Spinal cord (tissue), 10 donors: ENCODE measurements around the gene SUFU. TPM values are rescaled to one million over a fixed set of nuclear protein-coding genes. Genes with fewer than 3 reads are reported as not detected.
A peak's percentile ranks its signal among the peaks of the same experiment; 100 is the strongest.

Experiments
- DNase-seq, 6 donors: peaks; one replicate each; pipeline versions ENCODE4 v3.0.0 to v3.0.0-alpha.2; 2013 to 2015; ENCODE audit warnings: low spot score in 6 of 6, low read depth in 4 of 6
- H3K27ac ChIP-seq: one replicate; pipeline ENCODE4 v1.5.1; 2013; ENCODE audit warnings: low read depth, low read length, control low read depth
- H3K27me3 ChIP-seq: one replicate; pipeline ENCODE4 v1.6.1; 2013; ENCODE audit warnings: low read length; ENCODE audit not compliant: control insufficient read depth, insufficient read depth
- H3K36me3 ChIP-seq: one replicate; pipeline ENCODE4 v1.6.1; 2013; ENCODE audit warnings: low read length; ENCODE audit not compliant: control insufficient read depth, insufficient read depth
- H3K4me1 ChIP-seq: one replicate; pipeline ENCODE4 v1.6.1; 2013; ENCODE audit warnings: low read length; ENCODE audit not compliant: control insufficient read depth, insufficient read depth
- H3K4me3 ChIP-seq: one replicate; pipeline ENCODE4 v1.5.1; 2013; ENCODE audit warnings: low read depth, low read length, control low read depth
- H3K9me3 ChIP-seq: one replicate; pipeline ENCODE4 v1.6.1; 2013; ENCODE audit warnings: low read length; ENCODE audit not compliant: control insufficient read depth, insufficient read depth
- WGBS: methylation state at CpG from one replicate; pipeline ENCODE4 v1.1.5; 2013; ENCODE audit warnings: missing lambda C conversion rate; ENCODE audit not compliant: insufficient coverage; 5-methylcytosine and 5-hydroxymethylcytosine counted together
- polyA plus RNA-seq, 2 donors: library from polyadenylated mRNA; unstranded; fragments of 120-200 nt; gene quantifications; one replicate each; pipeline ENCODE4 v1.2.1, GENCODE V29; 2013; ENCODE audit not compliant: insufficient read length in 2 of 2
- total RNA-seq, 2 donors: library from RNA; depleted of rRNA in 1 of 2; stranded (reverse); fragments of 120-200 nt in 1 of 2; fragments of >200 nt in 1 of 2; gene quantifications; one replicate each; pipeline versions ENCODE4 v1.2.3 to v1.2.4, GENCODE V29; 2013 to 2014
- donor health status: healthy.

The SUFU gene
- total and polyA plus RNA-seq, 4 donors, result 6.8 to 27.0 (median 17.9) TPM

GRCh38 chr10:102639537-102639936, 135.8 kb downstream of the SUFU start:
- Histone ChIP-seq H3K36me3 (no peaks in the 10 kb centered on the region), H3K27ac (no peak overlapping the region), H3K4me1 (peaks cover 5% of the 10 kb centered on the region), H3K27me3 (no peaks in the 10 kb centered on the region), H3K9me3 (no peaks in the 10 kb centered on the region), H3K4me3 (no peak overlapping the region)
- 38% methylated on average over 1 of the region's 2 CpGs for WGBS
- no peak for DNase-seq

- peaks cover 10% of the 10 kb centered on the region for H3K36me3 ChIP-seq
- H3K27me3 ChIP-seq, result no peaks in the 10 kb centered on the region
- peaks cover 7% of the 10 kb centered on the region for H3K4me1 ChIP-seq
- peak overlapping the region; percentile 98 for H3K27ac ChIP-seq
- 22% methylated on average over 3 of the region's 7 CpGs for WGBS
- H3K4me3 ChIP-seq, result peak overlapping the region; percentile 82
- no peak for DNase-seq
- no peaks in the 10 kb centered on the region for H3K9me3 ChIP-seq
Measured at GRCh38 chr10:102641402-102641801, 137.6 kb downstream of the SUFU start.

- DNase-seq, result peak; percentile 89 to 99 (median 96)
- Histone ChIP-seq H3K4me3 (peak overlapping the region; percentile 82), H3K27me3 (no peaks in the 10 kb centered on the region), H3K27ac (peak overlapping the region; percentile 98), H3K9me3 (no peaks in the 10 kb centered on the region), H3K4me1 (peaks cover 14% of the 10 kb centered on the region), H3K36me3 (peaks cover 17% of the 10 kb centered on the region)
- under 1% methylated on average over 72 of the region's 77 CpGs for WGBS
Measured at GRCh38 chr10:102641880-102642735, 138.3 kb downstream of the SUFU start.

GRCh38 chr10:102642736-102643335, 139.1 kb downstream of the SUFU start:
- 0% methylated on average over 22 of the region's 45 CpGs for WGBS
- Histone ChIP-seq H3K27me3 (no peaks in the 10 kb centered on the region), H3K9me3 (no peaks in the 10 kb centered on the region), H3K36me3 (peaks cover 22% of the 10 kb centered on the region), H3K4me3 (peak overlapping the region; percentile 82), H3K4me1 (peaks cover 21% of the 10 kb centered on the region), H3K27ac (peak overlapping the region; percentile 98)
- DNase-seq, result peak in 1 of 6 donors; percentile 81

- peak in 3 of 6 donors; percentile 50 to 91 (median 85) for DNase-seq
- H3K27me3 ChIP-seq, result no peaks in the 10 kb centered on the region
- H3K4me3 ChIP-seq, result peak overlapping the region; percentile 82
- H3K27ac ChIP-seq, result peak overlapping the region; percentile 98
- peaks cover 25% of the 10 kb centered on the region for H3K36me3 ChIP-seq
- H3K9me3 ChIP-seq, result no peaks in the 10 kb centered on the region
- peaks cover 28% of the 10 kb centered on the region for H3K4me1 ChIP-seq
- 0% methylated on average over 42 of the region's 76 CpGs for WGBS
Measured at GRCh38 chr10:102643336-102644065, 139.7 kb downstream of the SUFU start.

GRCh38 chr10:102644066-102644645, 140.4 kb downstream of the SUFU start, which contains the start of gene TRIM8:
TSS of gene TRIM8 (plus strand) at chr10:102644479. CDS start at chr10:102644618, 139 bp downstream.
- peaks cover 34% of the 10 kb centered on the region for H3K4me1 ChIP-seq
- H3K27me3 ChIP-seq, result no peaks in the 10 kb centered on the region
- no peaks in the 10 kb centered on the region for H3K9me3 ChIP-seq
- 0% methylated on average over 80 of the region's 80 CpGs for WGBS
- peak within 1 kb of the TSS; percentile 82 for H3K4me3 ChIP-seq
- H3K36me3 ChIP-seq, result peaks cover 32% of the 10 kb centered on the region
- peak within 1 kb of the TSS; percentile 98 for H3K27ac ChIP-seq
- DNase-seq, result peak in 2 of 6 donors; percentile 62 to 78

- peak in 3 of 6 donors; percentile 45 to 90 (median 88) for DNase-seq
- peaks cover 41% of the 10 kb centered on the region for H3K4me1 ChIP-seq
- under 1% methylated on average over 59 of the region's 62 CpGs for WGBS
- peak overlapping the region; percentile 98 for H3K27ac ChIP-seq
- peak overlapping the region; percentile 82 for H3K4me3 ChIP-seq
- no peaks in the 10 kb centered on the region for H3K27me3 ChIP-seq
- peaks cover 39% of the 10 kb centered on the region for H3K36me3 ChIP-seq
- no peaks in the 10 kb centered on the region for H3K9me3 ChIP-seq
Measured at GRCh38 chr10:102644646-102645387, 141.0 kb downstream of the SUFU start.

- peak overlapping the region; percentile 98 for H3K27ac ChIP-seq
- no peaks in the 10 kb centered on the region for H3K9me3 ChIP-seq
- H3K27me3 ChIP-seq, result no peaks in the 10 kb centered on the region
- DNase-seq, result peak in 2 of 6 donors; percentile 84 to 85
- peaks cover 42% of the 10 kb centered on the region for H3K36me3 ChIP-seq
- H3K4me3 ChIP-seq, result peak overlapping the region; percentile 82
- H3K4me1 ChIP-seq, result peaks cover 46% of the 10 kb centered on the region
- WGBS, result 0% methylated on average over 12 of the region's 12 CpGs
Measured at GRCh38 chr10:102645388-102645740, 141.6 kb downstream of the SUFU start.
